Inflammatory macrophage treated with lipopolysaccharide for 4 hours (primary cell): ENCODE results near the gene MDC1.
"Not testable (repeated sequence)": the region's sequence is repeated elsewhere in the genome, so short reads cannot be mapped to it uniquely, and the experiment has no call there.

Experiments
- DNase-seq: peaks from one replicate; pipeline ENCODE4 v3.0.0-alpha.2; 2020

Gene MDC1

GRCh38 chr6:30744054-30744805 is 27.1 kb upstream of the MDC1 start, which contains the start of gene IER3:
IER3 (minus strand) TSS chr6:30744547; CDS start chr6:30744518, 29 bp downstream.
- DNase-seq, result peak; percentile 97

- DNase-seq, result peak; percentile 54
These were observed 26.3 kb upstream of the MDC1 start for GRCh38 chr6:30743099-30744053.

- peak; percentile 99 for DNase-seq
These were observed 25.4 kb upstream of the MDC1 start, which contains the start of gene FLOT1 for GRCh38 chr6:30742316-30743098. FLOT1 (minus strand) TSS chr6:30742687; CDS start chr6:30742189, 498 bp downstream.

- DNase-seq, result no peak
These were observed 24.8 kb upstream of the MDC1 start for GRCh38 chr6:30741789-30742315.

- DNase-seq, result peak; percentile 53
These were observed 24.1 kb upstream of the MDC1 start for GRCh38 chr6:30741063-30741779.

GRCh38 chr6:30740540-30740870 is 23.4 kb upstream of the MDC1 start:
- DNase-seq, result no peak

GRCh38 chr6:30738532-30738931 is 21.5 kb upstream of the MDC1 start:
- DNase-seq, result no peak

- peak; percentile 63 for DNase-seq
These were observed 18.7 kb upstream of the MDC1 start for GRCh38 chr6:30735668-30736314.

- DNase-seq, result no peak
These were observed 15.3 kb upstream of the MDC1 start for GRCh38 chr6:30732237-30732943.

GRCh38 chr6:30730601-30731435 is 13.7 kb upstream of the MDC1 start:
- peak; percentile 53 for DNase-seq

GRCh38 chr6:30727920-30728553 is 11.0 kb upstream of the MDC1 start:
- DNase-seq, result no peak

- DNase-seq, result no peak
These were observed 9.7 kb upstream of the MDC1 start for GRCh38 chr6:30726506-30727413.

- DNase-seq, result no peak
These were observed 8.8 kb upstream of the MDC1 start for GRCh38 chr6:30725713-30726505.

- peak; percentile 60 for DNase-seq
These were observed 8.0 kb upstream of the MDC1 start for GRCh38 chr6:30724906-30725667.

GRCh38 chr6:30723843-30724741 is 7.0 kb upstream of the MDC1 start:
- DNase-seq, result not testable (repeated sequence)
